Memory B cell (primary cell): ENCODE measurements around the gene CLASRP.

Source experiments
- ATAC-seq: fragments of 150-1000 bp; cut with Tn5 transposase; 2 replicates; pipeline ENCODE4 v1.10.0; 2021; ENCODE audit warnings: low read depth, mild to moderate bottlenecking, moderate library complexity
- DNase-seq, 2 donors: peaks; one replicate each; pipeline ENCODE4 v3.0.0; 2022; ENCODE audit warnings: low spot score in 2 of 2
- H3K27ac Mint-ChIP-seq: one replicate; pipeline ENCODE4 v1.8.0; 2022; ENCODE audit warnings: mild to moderate bottlenecking, moderate library complexity, mixed read lengths
- H3K27me3 Mint-ChIP-seq: one replicate; pipeline ENCODE4 v1.8.0; 2022; ENCODE audit warnings: mixed read lengths
- H3K36me3 Mint-ChIP-seq: one replicate; pipeline ENCODE4 v1.8.0; 2022; ENCODE audit warnings: mild to moderate bottlenecking, mixed read lengths
- H3K4me1 Mint-ChIP-seq: one replicate; pipeline ENCODE4 v1.8.0; 2022; ENCODE audit warnings: mixed read lengths
- H3K4me3 Mint-ChIP-seq: one replicate; pipeline ENCODE4 v1.8.0; 2022; ENCODE audit warnings: mild to moderate bottlenecking, moderate library complexity, mixed read lengths
- H3K9me3 Mint-ChIP-seq: one replicate; pipeline ENCODE4 v1.8.0; 2022; ENCODE audit warnings: mixed read lengths

Gene CLASRP

GRCh38 chr19:45076851-45077730 is 38.2 kb downstream of the CLASRP start:
- DNase-seq = no peak
- H3K4me3 Mint-ChIP-seq = peak overlapping the region; percentile 96

GRCh38 chr19:45078390-45079062 is 39.7 kb downstream of the CLASRP start:
- Mint-ChIP-seq H3K9me3 (no peaks in the 10 kb centered on the region), H3K27me3 (no peaks in the 10 kb centered on the region), H3K36me3 (peaks cover 12% of the 10 kb centered on the region), H3K27ac (peak overlapping the region; percentile 98), H3K4me1 (peaks cover 34% of the 10 kb centered on the region), H3K4me3 (peak overlapping the region; percentile 97)
- no peak for ATAC-seq
- no peak for DNase-seq

More at GRCh38 chr19:45076851-45077730, 38.2 kb downstream of the CLASRP start:
- Mint-ChIP-seq H3K9me3 (no peaks in the 10 kb centered on the region), H3K4me1 (peaks cover 37% of the 10 kb centered on the region), H3K36me3 (peaks cover 12% of the 10 kb centered on the region), H3K27me3 (no peaks in the 10 kb centered on the region), H3K27ac (peak overlapping the region; percentile 49)
- ATAC-seq = no peak

GRCh38 chr19:45079063-45079910 is 40.4 kb downstream of the CLASRP start, which contains the start of gene GEMIN7:
TSS of gene GEMIN7 (plus strand) at chr19:45079260. CDS start at chr19:45090115, 10,855 bp downstream.
- peak within 1 kb of the TSS; percentile 97 for H3K4me3 Mint-ChIP-seq
- peak within 1 kb of the TSS; percentile 98 for H3K27ac Mint-ChIP-seq
- H3K36me3 Mint-ChIP-seq = peaks cover 12% of the 10 kb centered on the region
- no peaks in the 10 kb centered on the region for H3K27me3 Mint-ChIP-seq
- ATAC-seq = peak; percentile 43
- peaks cover 34% of the 10 kb centered on the region for H3K4me1 Mint-ChIP-seq
- peak; percentile 77 to 88 for DNase-seq
- no peaks in the 10 kb centered on the region for H3K9me3 Mint-ChIP-seq

- ATAC-seq (no peak), DNase-seq (no peak)
- Mint-ChIP-seq H3K4me1 (peaks cover 30% of the 10 kb centered on the region), H3K9me3 (no peaks in the 10 kb centered on the region), H3K27ac (peak overlapping the region; percentile 98), H3K4me3 (peak overlapping the region; percentile 97), H3K27me3 (no peaks in the 10 kb centered on the region), H3K36me3 (peaks cover 12% of the 10 kb centered on the region)
Measured at GRCh38 chr19:45079911-45080370, 41.1 kb downstream of the CLASRP start.

GRCh38 chr19:45082170-45082569 is 43.3 kb downstream of the CLASRP start:
- Mint-ChIP-seq H3K27ac (peak overlapping the region; percentile 43), H3K9me3 (no peaks in the 10 kb centered on the region), H3K36me3 (peaks cover 12% of the 10 kb centered on the region), H3K4me1 (peaks cover 24% of the 10 kb centered on the region), H3K4me3 (peak overlapping the region; percentile 17), H3K27me3 (no peaks in the 10 kb centered on the region)
- ATAC-seq (no peak), DNase-seq (no peak)

DNA sequence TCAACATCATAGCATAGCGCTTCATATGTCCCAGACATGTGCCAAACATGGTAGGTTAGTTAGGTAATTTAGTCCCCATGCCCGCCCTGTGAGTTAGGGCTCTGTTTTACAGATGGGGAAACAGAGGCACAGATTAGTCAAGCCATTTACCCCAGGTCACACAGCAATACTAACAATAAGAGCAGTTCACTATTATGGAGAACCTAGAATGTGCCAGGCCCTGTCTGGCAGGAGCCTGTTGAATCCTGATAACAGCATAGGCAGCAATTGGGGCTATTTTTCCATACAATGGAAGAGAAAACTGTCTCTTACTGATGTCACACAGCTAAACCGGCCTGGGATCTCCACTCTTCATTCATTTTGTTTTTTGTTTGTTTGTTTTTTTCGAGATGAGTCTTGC is 47.6 kb downstream of the CLASRP start:
- peaks cover 18% of the 10 kb centered on the region for H3K36me3 Mint-ChIP-seq
- DNase-seq (no peak), ATAC-seq (no peak)
- no peak overlapping the region for H3K4me3 Mint-ChIP-seq
- H3K9me3 Mint-ChIP-seq = no peaks in the 10 kb centered on the region
- H3K4me1 Mint-ChIP-seq = peaks cover 20% of the 10 kb centered on the region
- no peaks in the 10 kb centered on the region for H3K27me3 Mint-ChIP-seq
- H3K27ac Mint-ChIP-seq = peak overlapping the region; percentile 45

- peaks cover 10% of the 10 kb centered on the region for H3K36me3 Mint-ChIP-seq
- no peaks in the 10 kb centered on the region for H3K27me3 Mint-ChIP-seq
- no peaks in the 10 kb centered on the region for H3K9me3 Mint-ChIP-seq
- ATAC-seq (no peak), DNase-seq (no peak)
- peaks cover 12% of the 10 kb centered on the region for H3K4me1 Mint-ChIP-seq
- peak overlapping the region; percentile 2 for H3K27ac Mint-ChIP-seq
- H3K4me3 Mint-ChIP-seq = peak overlapping the region; percentile 43
Measured at GRCh38 chr19:45087531-45087930, 48.7 kb downstream of the CLASRP start.

GRCh38 chr19:45090034-45090433 is 51.2 kb downstream of the CLASRP start:
- H3K27ac Mint-ChIP-seq = no peak overlapping the region
- H3K4me1 Mint-ChIP-seq = peaks cover 25% of the 10 kb centered on the region
- no peaks in the 10 kb centered on the region for H3K27me3 Mint-ChIP-seq
- peaks cover 11% of the 10 kb centered on the region for H3K36me3 Mint-ChIP-seq
- ATAC-seq (no peak), DNase-seq (no peak)
- no peaks in the 10 kb centered on the region for H3K9me3 Mint-ChIP-seq
- H3K4me3 Mint-ChIP-seq = no peak overlapping the region

GRCh38 chr19:45090606-45091005 is 51.8 kb downstream of the CLASRP start:
- Mint-ChIP-seq H3K4me1 (peaks cover 27% of the 10 kb centered on the region), H3K9me3 (no peaks in the 10 kb centered on the region), H3K36me3 (peaks cover 8% of the 10 kb centered on the region), H3K27ac (no peak overlapping the region), H3K27me3 (no peaks in the 10 kb centered on the region), H3K4me3 (peak overlapping the region; percentile 3)
- ATAC-seq (no peak), DNase-seq (no peak)

- H3K36me3 Mint-ChIP-seq = peaks cover 10% of the 10 kb centered on the region
- H3K9me3 Mint-ChIP-seq = no peaks in the 10 kb centered on the region
- H3K4me1 Mint-ChIP-seq = peaks cover 33% of the 10 kb centered on the region
- peak; percentile 99 for DNase-seq
- H3K27ac Mint-ChIP-seq = peak overlapping the region; percentile 99
- peak overlapping the region; percentile 96 for H3K4me3 Mint-ChIP-seq
- ATAC-seq = peak; percentile 79
- H3K27me3 Mint-ChIP-seq = no peaks in the 10 kb centered on the region
Measured at GRCh38 chr19:45091031-45091923, 52.4 kb downstream of the CLASRP start.

GRCh38 chr19:45092747-45093678 is 54.2 kb downstream of the CLASRP start, which contains the start of gene PPP1R37:
TSS of gene PPP1R37 (plus strand) at chr19:45093179. CDS start at chr19:45093326, 147 bp downstream.
- DNase-seq (peak; percentile 89 to 92), ATAC-seq (peak; percentile 73)
- peaks cover 7% of the 10 kb centered on the region for H3K36me3 Mint-ChIP-seq
- H3K9me3 Mint-ChIP-seq = no peaks in the 10 kb centered on the region
- H3K4me3 Mint-ChIP-seq = peak within 1 kb of the TSS; percentile 96
- H3K4me1 Mint-ChIP-seq = peaks cover 39% of the 10 kb centered on the region
- peak within 1 kb of the TSS; percentile 99 for H3K27ac Mint-ChIP-seq
- H3K27me3 Mint-ChIP-seq = no peaks in the 10 kb centered on the region

- H3K9me3 Mint-ChIP-seq = no peaks in the 10 kb centered on the region
- H3K4me3 Mint-ChIP-seq = peak overlapping the region; percentile 96
- no peak for ATAC-seq
- peak overlapping the region; percentile 99 for H3K27ac Mint-ChIP-seq
- H3K36me3 Mint-ChIP-seq = peaks cover 7% of the 10 kb centered on the region
- H3K27me3 Mint-ChIP-seq = no peaks in the 10 kb centered on the region
- peaks cover 42% of the 10 kb centered on the region for H3K4me1 Mint-ChIP-seq
- no peak for DNase-seq
Measured at GRCh38 chr19:45094137-45094536, 55.3 kb downstream of the CLASRP start.
